Thoracic aorta (tissue), 2 donors: Measurements from ENCODE around the gene COL12A1. TPM values are rescaled to one million over a fixed set of nuclear protein-coding genes. Genes with fewer than 3 reads are reported as not detected.

ENCODE experiments used
- ATAC-seq: fragments of 150-250 bp; one replicate; pipeline ENCODE4 v1.8.0; 2017; ENCODE audit warnings: low read depth; ENCODE audit not compliant: insufficient number of reproducible peaks, low FRiP score
- DNase-seq: peaks from one replicate; pipeline ENCODE4 v3.0.0-alpha.2; 2020; ENCODE audit warnings: low spot score
- H3K27ac ChIP-seq, 2 donors: fragments of 200-600 bp; sonication (generic); 1 replicate in 1 of 2; 2 replicates in 1 of 2; pipeline ENCODE4 v1.5.1; 2016; ENCODE audit warnings: mild to moderate bottlenecking in 2 of 2, moderate library complexity in 2 of 2
- H3K27me3 ChIP-seq: fragments of 200-600 bp; sonication (generic); replicated peaks from 2 replicates; pipeline ENCODE4 v1.6.0; 2016; ENCODE audit warnings: mild to moderate bottlenecking; ENCODE audit not compliant: insufficient read depth
- H3K36me3 ChIP-seq: fragments of 200-600 bp; sonication (generic); one replicate; pipeline ENCODE4 v1.5.1; 2016
- H3K4me1 ChIP-seq, 2 donors: fragments of 200-600 bp; sonication (generic); 1 replicate in 1 of 2; 2 replicates in 1 of 2; pipeline versions ENCODE4 v1.5.1 to v1.6.0; 2016; ENCODE audit warnings: low read depth in 2 of 2, mild to moderate bottlenecking in 1 of 2; ENCODE audit not compliant: control insufficient read depth in 1 of 2
- H3K4me3 ChIP-seq: fragments of 200-600 bp; sonication (generic); 2 replicates; pipeline ENCODE4 v1.5.1; 2016; ENCODE audit warnings: mild to moderate bottlenecking
- H3K9me3 ChIP-seq: fragments of 200-600 bp; sonication (generic); 2 replicates; pipeline ENCODE4 v1.5.1; 2016
- total RNA-seq, 2 donors: library from RNA; depleted of rRNA; stranded (reverse); fragments of >200 nt; gene quantifications; one replicate each; pipeline versions ENCODE4 v1.1.0 to v1.2.3, GENCODE V29; 2016
- TF ChIP-seq, protein P1 (sequence below): fragments of 200-600 bp; sonication (generic); IDR thresholded peaks from one replicate; pipeline ENCODE4 v1.5.1; 2019; ENCODE audit warnings: antibody characterized with exemption

Gene COL12A1
- total RNA-seq, 2 donors from 2014 or later, result 92.3 to 131 TPM

DNA sequence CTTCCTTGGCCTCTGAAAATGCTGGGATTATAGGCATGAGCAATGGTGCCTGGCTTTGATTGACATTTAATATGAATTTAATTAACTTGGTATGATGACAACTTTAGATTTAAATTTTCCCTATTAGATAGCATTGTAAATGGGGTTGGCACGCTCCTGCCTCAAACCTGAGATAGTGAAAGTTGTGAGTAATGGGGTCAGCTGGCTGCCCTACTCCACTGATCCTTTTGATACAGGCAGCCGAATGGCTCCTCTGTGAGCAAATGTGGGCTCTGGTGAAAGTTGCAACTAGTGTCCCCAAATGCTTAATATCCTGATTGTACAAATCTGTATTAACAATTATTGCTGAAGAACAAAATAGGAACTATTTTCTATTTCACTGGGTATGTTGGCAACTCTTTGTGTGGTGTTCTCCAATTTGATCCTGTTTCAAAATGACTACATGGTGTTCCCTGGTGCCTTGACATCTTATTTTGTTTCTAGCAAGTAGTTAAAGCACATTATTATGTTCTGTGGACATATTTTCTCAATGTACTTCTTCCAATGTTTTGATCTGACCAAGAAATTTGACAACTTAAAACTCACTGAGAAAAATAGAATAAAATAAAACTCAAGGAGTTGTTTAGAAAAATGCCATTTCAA is 97.4 kb downstream of the COL12A1 start:
- Histone ChIP-seq H3K4me1 (peaks cover 3 to 32% of the 10 kb centered on the region in 2 donors), H3K27me3 (no peaks in the 10 kb centered on the region), H3K9me3 (no peaks in the 10 kb centered on the region), H3K36me3 (no peaks in the 10 kb centered on the region), H3K4me3 (no peak overlapping the region), H3K27ac (peak overlapping the region in 1 of 2 donors; percentile 31)
- ATAC-seq (no peak), DNase-seq (no peak)
- TF ChIP-seq, protein P1, sequence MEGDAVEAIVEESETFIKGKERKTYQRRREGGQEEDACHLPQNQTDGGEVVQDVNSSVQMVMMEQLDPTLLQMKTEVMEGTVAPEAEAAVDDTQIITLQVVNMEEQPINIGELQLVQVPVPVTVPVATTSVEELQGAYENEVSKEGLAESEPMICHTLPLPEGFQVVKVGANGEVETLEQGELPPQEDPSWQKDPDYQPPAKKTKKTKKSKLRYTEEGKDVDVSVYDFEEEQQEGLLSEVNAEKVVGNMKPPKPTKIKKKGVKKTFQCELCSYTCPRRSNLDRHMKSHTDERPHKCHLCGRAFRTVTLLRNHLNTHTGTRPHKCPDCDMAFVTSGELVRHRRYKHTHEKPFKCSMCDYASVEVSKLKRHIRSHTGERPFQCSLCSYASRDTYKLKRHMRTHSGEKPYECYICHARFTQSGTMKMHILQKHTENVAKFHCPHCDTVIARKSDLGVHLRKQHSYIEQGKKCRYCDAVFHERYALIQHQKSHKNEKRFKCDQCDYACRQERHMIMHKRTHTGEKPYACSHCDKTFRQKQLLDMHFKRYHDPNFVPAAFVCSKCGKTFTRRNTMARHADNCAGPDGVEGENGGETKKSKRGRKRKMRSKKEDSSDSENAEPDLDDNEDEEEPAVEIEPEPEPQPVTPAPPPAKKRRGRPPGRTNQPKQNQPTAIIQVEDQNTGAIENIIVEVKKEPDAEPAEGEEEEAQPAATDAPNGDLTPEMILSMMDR, result no peak

DNA sequence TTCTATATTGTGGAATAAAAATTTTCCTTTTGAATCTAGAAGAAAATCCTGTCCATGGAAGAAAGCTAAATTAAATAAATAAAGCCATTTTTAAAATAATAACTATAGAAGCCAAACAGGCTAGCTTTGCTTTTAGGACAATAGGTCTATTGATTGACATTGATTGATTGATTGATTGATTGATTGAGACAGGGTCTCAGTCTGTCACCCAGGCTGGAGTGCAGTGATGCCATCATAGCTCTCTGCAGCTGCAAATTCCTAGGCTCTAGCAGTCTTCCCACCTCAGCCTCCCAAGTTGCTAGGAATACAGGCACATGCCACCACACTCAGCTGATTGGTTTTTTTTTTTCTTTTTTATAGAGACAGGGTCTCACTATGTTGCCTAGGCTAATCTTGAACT is 97.9 kb downstream of the COL12A1 start:
- H3K27ac ChIP-seq, result peak overlapping the region in 1 of 2 donors; percentile 31
- H3K4me1 ChIP-seq, result peaks cover 3 to 32% of the 10 kb centered on the region in 2 donors
- H3K27me3 ChIP-seq, result no peaks in the 10 kb centered on the region
- DNase-seq, result no peak
- no peak overlapping the region for H3K4me3 ChIP-seq
- no peaks in the 10 kb centered on the region for H3K9me3 ChIP-seq
- ATAC-seq, result no peak
- TF ChIP-seq, protein P1, result no peak
- H3K36me3 ChIP-seq, result no peaks in the 10 kb centered on the region

DNA sequence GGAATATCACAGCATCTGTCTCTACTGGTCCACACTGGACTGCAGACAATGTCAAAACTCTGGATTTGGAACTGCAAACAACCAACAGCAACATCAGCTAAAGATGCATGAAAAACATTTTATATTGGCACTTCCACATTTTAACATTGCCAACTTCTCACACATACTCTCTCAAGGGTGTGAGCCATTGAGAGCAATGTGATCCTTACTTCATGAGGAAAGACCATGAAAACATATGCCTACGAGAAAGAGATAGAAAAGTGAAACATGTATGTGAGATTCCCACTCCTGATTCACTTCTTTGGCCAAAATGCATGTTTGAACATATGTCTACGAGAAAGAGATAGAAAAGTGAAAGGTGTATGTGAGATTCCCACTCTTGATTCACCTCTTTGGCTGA is 99.4 kb downstream of the COL12A1 start:
- DNase-seq (no peak), ATAC-seq (no peak)
- Histone ChIP-seq H3K4me1 (peaks cover 3 to 32% of the 10 kb centered on the region in 2 donors), H3K9me3 (no peaks in the 10 kb centered on the region), H3K4me3 (no peak overlapping the region), H3K36me3 (no peaks in the 10 kb centered on the region), H3K27ac (no peak overlapping the region), H3K27me3 (no peaks in the 10 kb centered on the region)
- TF ChIP-seq, protein P1, result no peak

DNA sequence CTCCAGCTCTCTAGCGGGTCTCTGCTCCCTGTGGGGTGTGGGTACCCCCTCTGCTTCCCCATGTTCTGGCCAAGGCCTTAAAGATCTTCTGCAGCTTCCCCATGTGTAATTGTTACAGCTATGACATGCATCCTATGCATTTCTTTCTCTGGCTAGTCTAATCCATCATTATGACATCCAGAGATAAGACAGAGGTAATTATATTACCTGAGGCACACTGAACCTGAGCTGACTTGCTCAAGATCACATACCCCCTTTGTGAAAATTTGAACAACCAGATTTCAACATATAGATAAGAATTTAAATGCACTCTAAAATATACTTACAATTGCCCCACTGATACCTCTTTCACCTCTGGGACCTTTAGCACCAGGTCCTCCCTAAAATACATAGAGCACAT is 102.4 kb downstream of the COL12A1 start:
- H3K27ac ChIP-seq, result no peak overlapping the region
- H3K36me3 ChIP-seq, result no peaks in the 10 kb centered on the region
- H3K4me1 ChIP-seq, result peaks cover 5 to 18% of the 10 kb centered on the region in 2 donors
- no peaks in the 10 kb centered on the region for H3K9me3 ChIP-seq
- no peaks in the 10 kb centered on the region for H3K27me3 ChIP-seq
- ATAC-seq, result no peak
- TF ChIP-seq, protein P1, result no peak
- no peak for DNase-seq
- no peak overlapping the region for H3K4me3 ChIP-seq

DNA sequence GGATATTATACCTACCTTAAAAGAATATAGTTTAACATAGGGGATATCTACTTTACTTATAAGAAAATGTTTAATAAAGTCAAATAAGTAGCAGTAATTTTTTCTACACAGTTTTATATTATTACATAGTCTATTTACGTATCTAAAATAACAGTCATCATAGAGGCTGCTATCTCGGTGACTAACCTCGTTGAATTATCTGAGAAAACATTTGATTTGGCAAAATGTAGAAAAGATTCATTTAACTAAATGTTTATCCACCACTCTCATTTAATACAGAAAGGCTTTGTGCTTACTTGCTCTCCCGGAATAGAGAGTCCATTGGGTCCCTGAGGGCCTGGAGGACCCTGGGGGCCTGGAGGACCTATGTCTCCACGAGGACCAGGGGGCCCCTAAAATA is 103.6 kb downstream of the COL12A1 start:
- Histone ChIP-seq H3K27me3 (no peaks in the 10 kb centered on the region), H3K4me1 (peaks cover 5 to 17% of the 10 kb centered on the region in 2 donors), H3K4me3 (no peak overlapping the region), H3K36me3 (no peaks in the 10 kb centered on the region), H3K9me3 (no peaks in the 10 kb centered on the region), H3K27ac (no peak overlapping the region)
- TF ChIP-seq, protein P1, result no peak
- ATAC-seq (no peak), DNase-seq (no peak)
